BJ (cell line): Measurements from ENCODE around the gene CPTP. TPM values are rescaled to one million over a fixed set of nuclear protein-coding genes. Genes with fewer than 3 reads are reported as not detected.

Experiments
- CTCF ChIA-PET: fragments of 350-600 bp; formaldehyde crosslinking; extraction: SDS; loops from one replicate; lab custom pipeline; 2021; ENCODE audit warnings: antibody characterized with exemption, inconsistent platforms; lab: Yijun Ruan, JAX
- POLR2A ChIA-PET: fragments of 300-600 bp; sonication (Branson Sonifier 250); formaldehyde crosslinking; extraction: SDS; loops from one replicate; lab custom pipeline; 2021; ENCODE audit warnings: antibody characterized with exemption; lab: Charles Lee
- DNase-seq: peaks from one replicate; pipeline ENCODE4 v3.0.0-alpha.2; 2011; ENCODE audit warnings: low read depth
- H3K27me3 ChIP-seq: 2 replicates; pipeline ENCODE4 v1.6.0; 2011; ENCODE audit warnings: low read length; ENCODE audit not compliant: control insufficient read depth, insufficient read depth
- H3K36me3 ChIP-seq: 2 replicates; pipeline ENCODE4 v1.5.1; 2011; ENCODE audit warnings: low read length; ENCODE audit not compliant: control insufficient read depth, insufficient read depth
- H3K4me3 ChIP-seq: 2 replicates; pipeline ENCODE4 v1.5.1; 2011; ENCODE audit warnings: low read depth, mild to moderate bottlenecking, control low read depth, low read length
- CTCF ChIP-seq: IDR thresholded peaks from 2 replicates; pipeline ENCODE4 v1.5.1; 2011; ENCODE audit warnings: low read depth, mild to moderate bottlenecking, control low read depth, inconsistent platforms, low read length, moderate library complexity; ENCODE audit not compliant: insufficient read depth
- polyA plus RNA-seq: library from polyadenylated mRNA; depleted of rRNA; stranded (reverse); fragments of >200 nt; gene quantifications from 2 replicates; pipeline ENCODE4 v1.2.3, GENCODE V29; 2011

The CPTP gene
- polyA plus RNA-seq, 1 experiment: 14.2 TPM

DNA sequence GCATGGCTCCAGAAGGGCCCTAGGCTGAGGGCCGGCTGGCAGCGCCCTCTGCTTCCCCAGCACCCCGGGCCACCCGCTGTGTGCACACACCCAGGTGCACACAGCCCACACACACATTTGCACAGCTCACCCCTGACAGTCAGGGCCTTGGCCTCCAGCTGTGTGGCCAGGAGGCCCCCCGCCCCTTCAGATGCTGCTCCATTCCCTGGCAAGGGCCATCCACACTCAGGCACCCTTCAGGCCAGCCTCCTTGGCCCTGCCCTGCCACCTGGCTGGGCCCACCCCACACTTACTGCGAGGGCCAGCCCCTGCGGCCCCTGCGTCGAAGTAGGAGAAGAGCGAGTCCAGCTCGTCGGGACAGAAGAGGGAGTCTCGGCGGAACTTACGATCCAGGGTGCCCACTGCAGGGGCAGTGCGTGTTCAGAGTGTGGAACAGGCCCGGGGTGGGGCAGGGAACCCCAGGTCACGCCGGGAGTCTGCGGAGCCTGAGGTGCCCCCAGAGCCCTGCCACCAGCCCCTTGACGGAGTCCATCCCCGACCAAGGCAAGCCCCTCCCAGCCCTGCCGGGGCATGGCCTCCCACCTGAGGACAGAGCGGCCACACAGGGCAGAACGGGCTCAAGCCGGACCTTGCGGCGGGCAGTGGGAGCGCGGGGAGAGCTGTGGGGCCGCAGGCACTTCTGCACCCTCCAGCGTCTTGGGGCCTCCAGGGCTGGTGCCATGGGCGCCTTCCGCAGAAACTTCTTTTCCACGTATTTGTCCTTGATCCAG, 29.3 kb upstream of the CPTP start:
- Histone ChIP-seq H3K4me3 (no peak overlapping the region), H3K27me3 (no peaks in the 10 kb centered on the region), H3K36me3 (peaks cover 20% of the 10 kb centered on the region)
- no peak for DNase-seq
- no peak for TF ChIP-seq CTCF
- POLR2A ChIA-PET: no interaction called here
- CTCF ChIA-PET: interaction anchor here (0.7 to 1.5 kb wide), 3 partner anchors 12 to 173 kb away, joined by 3 to 4 read pairs (median 3); no protein-coding TSS in a partner anchor

DNA sequence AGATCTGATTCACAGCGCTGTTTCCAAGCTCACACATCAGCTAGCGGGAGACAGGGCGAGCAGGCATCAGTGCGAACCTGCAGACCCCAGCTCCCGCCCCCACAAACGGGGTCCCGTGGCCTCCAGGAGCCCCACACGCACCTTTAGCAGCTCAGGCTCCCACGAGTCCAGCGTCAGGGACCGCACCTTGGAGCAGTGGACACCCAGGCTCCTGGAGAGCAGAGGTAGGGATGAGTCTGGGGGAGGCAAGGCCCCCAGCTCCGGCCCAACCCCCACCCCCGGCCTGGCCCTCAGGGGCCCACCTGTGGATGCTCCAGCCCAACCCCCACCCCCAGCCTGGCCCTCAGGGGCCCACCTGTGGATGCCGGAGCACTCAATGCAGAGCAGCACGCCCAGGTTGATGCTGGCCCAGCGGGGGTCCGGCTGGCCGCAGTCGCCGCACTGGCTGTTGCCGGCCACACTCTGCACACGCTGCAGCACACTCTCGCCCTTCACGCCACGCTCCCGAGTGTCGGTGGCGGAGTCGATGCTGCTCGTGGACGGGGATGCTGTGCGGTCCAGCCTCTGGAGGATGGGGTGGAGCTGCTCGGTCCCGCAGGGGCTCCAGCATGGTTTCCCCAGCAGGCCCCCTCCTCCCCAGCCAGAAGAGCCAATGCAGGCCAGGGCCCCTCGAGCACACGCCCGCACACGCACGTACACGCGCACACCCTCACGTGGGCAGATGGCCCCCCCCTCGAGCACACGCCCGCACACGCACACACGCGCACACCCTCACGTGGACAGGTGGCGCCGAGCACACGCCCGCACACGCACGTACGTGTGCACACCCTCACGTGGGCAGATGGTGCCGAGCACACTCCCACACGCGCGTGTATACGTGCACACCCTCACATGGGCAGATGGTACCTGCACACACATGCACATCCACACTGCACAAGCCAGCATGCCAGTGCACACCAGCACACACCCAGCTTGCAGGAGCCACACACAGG, 28.2 kb upstream of the CPTP start:
- ChIA-PET CTCF (interaction anchor here (0.7 to 1.5 kb wide), 3 partner anchors 13 to 174 kb away, joined by 3 to 4 read pairs (median 3); no protein-coding TSS in a partner anchor), POLR2A (no interaction called here)
- peaks cover 20% of the 10 kb centered on the region for H3K36me3 ChIP-seq
- DNase-seq: no peak
- H3K27me3 ChIP-seq: no peaks in the 10 kb centered on the region
- no peak overlapping the region for H3K4me3 ChIP-seq
- no peak for TF ChIP-seq CTCF

DNA sequence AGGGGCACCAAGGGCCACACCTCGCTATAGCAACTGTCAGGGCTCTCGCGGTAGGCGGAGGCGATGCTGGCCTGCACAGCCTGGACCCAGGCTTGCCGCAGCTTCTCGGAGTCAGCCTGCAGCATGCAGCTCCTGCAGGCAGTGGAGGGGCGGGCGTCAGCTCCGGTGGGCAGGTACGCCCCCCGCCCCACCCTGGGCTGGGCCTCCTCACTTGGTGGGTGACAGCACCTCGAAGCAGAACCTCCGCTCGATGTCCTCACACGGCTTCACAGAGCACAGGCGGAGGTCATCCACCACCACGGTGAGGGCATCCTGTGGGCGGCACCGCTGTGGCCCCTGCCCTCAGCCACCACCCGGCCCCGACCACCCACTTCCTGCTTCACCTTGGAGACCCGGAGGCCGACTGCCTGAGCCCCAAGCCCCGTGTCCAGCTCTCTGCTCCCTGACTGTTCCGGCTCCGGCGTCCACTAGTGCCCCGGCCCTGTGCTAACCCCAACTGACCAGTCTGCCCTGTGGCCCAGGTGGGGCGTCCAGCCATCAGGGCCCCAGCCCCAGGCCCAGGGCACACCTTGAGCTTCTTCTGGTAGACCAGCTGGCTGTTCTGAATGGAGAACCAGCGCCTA, 26.7 kb upstream of the CPTP start:
- no peak for DNase-seq
- ChIA-PET CTCF (no interaction called here), POLR2A (no interaction called here)
- peaks cover 19% of the 10 kb centered on the region for H3K36me3 ChIP-seq
- no peak overlapping the region for H3K4me3 ChIP-seq
- H3K27me3 ChIP-seq: no peaks in the 10 kb centered on the region
- no peak for TF ChIP-seq CTCF

- DNase-seq: no peak
- CTCF ChIA-PET: interaction anchor here (3.2 kb wide), 1 partner anchor 8 kb away, joined by 9 read pairs; no protein-coding TSS in a partner anchor
- POLR2A ChIA-PET: no interaction called here
- Histone ChIP-seq H3K4me3 (no peak overlapping the region), H3K27me3 (no peaks in the 10 kb centered on the region), H3K36me3 (peaks cover 18% of the 10 kb centered on the region)
- TF ChIP-seq CTCF: no peak
These were observed 25.5 kb upstream of the CPTP start for GRCh38 chr1:1298861-1299685.
